ENCODE results near the gene ITPKB. TPM values are rescaled to one million over a fixed set of nuclear protein-coding genes. Genes with fewer than 3 reads are reported as not detected.

ITPKB gene
- total and polyA plus RNA-seq, 2 of the 13 experiments (the other 11 are each of a cell fraction or from before 2014, with no cell fraction given), result not detected

DNA sequence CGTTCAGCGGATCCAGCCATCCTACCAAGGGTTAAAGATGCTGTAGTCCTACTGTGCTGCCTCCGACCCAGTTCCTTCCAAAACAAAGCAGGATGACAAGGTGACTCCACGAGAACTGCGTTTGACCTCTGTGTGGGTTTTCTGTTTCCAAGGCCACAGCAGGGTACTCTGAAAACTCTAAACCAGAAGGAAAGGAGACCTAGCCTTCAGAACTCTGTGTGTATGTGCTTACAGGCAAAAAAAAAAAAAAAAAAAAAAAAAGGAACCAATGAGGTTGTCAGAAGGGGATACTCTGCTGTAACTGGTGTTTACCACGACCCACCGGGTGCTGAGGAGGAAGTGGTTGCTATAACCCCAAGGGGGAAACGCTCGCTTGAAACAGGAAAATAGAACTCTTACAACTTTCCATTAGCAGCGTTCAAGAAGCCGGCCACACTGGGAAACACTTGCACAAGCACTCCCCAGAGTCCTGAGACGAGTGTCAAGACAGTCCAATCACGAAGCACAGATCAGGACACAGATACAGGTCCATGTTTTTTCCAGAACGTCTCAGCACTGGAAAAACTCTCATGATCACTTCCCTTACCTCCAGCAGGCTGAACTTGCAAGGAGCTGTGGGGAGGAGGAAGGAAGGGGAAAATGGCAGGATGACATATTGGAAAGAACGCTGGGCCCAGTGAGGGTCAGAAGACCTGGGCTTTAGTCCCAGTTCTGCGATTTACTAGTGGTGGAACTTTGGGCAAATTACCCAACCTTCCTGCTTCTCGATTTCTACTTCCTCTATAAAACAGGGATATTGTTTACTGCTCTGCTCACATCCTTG is 64.0 kb downstream of the ITPKB start:
- H3K36me3 ChIP-seq (replicated peaks in 1 of 2; ENCODE audit: control insufficient read depth in 1 of 2, insufficient read depth in 2 of 2, low read length in 2 of 2), result no peaks in the 10 kb centered on the region
- POLR2A ChIA-PET, result no interaction called here

DNA sequence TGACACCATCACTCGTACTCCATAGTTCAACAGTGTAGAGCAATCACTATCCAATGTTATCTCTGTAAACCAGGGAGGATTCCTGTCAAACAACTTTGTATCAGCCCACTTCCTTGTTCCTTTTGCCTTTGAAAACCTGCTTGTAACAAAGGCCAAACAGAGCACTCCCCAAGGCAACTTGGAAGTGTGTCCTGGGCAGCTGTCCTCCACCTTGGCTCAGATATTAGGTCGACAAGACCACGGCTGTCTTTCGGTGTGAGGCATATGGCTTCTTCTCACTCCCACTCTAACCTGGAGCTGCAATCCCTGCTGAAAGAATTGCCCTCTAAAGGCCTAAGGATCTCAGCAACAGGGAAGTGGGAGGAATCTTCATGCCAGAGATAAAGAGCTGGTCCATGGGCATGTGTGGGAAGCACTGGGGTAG is 66.7 kb downstream of the ITPKB start:
- Histone ChIP-seq H3K4me3 (replicated peaks in 1 of 3; ENCODE audit: insufficient read depth in 1 of 3, low read depth in 2 of 3, low read length in 3 of 3) (no peak overlapping the region), H3K9ac (ENCODE audit: insufficient read depth, low read depth, low read length) (no peak overlapping the region), H3K4me2 (ENCODE audit: low read depth, low read length) (no peak overlapping the region), H4K20me1 (ENCODE audit: insufficient read depth, low read length) (no peaks in the 10 kb centered on the region), H3K36me3 (replicated peaks in 1 of 2; ENCODE audit: control insufficient read depth in 1 of 2, insufficient read depth in 2 of 2, low read length in 2 of 2) (no peaks in the 10 kb centered on the region), H3K27me3 (ENCODE audit: control insufficient read depth in 1 of 2, insufficient read depth in 2 of 2, low read length in 2 of 2) (peaks cover 1 to 35% of the 10 kb centered on the region in 2 experiments; a peak in 3 of 5 replicates), H3K27ac (ENCODE audit: extremely low read length, insufficient read depth, low read length) (no peak overlapping the region), H3K9me3 (ENCODE audit: low read length) (no peaks in the 10 kb centered on the region), H3K4me1 (ENCODE audit: insufficient read depth, low read length) (no peaks in the 10 kb centered on the region), H3K79me2 (ENCODE audit: insufficient read depth, low read length) (no peaks in the 10 kb centered on the region), H2AFZ (ENCODE audit: low read length) (no peak overlapping the region)
- intact Hi-C loops (cut with micrococcal nuclease; ENCODE audit: unreplicated experiment) (no loop called here), in situ Hi-C loops (cut with HindIII; ENCODE audit: extremely low pct_ligation_motif_present, low pct_unique_long_range_greater_than_20kb) (no loop called here)
- WGBS (ENCODE audit: low lambda C conversion rate), result 16% methylated on average over 4 of the region's 4 CpGs
- DNase-seq (ENCODE audit: low spot score) (no peak), ATAC-seq (no peak), FAIRE-seq (no peak)
- ChIA-PET POLR2A (no interaction called here), CTCF (ENCODE audit: low intra/inter-chr PET ratio, low total read pairs) (no interaction called here)
- BruUV-seq (replicated peaks), result no TSS peak
- no peak for TF ChIP-seq ZFP36L2 (CRISPR knock-in tag; IDR thresholded peaks at IDR 0.05)
- TF ChIP-seq, protein P1, sequence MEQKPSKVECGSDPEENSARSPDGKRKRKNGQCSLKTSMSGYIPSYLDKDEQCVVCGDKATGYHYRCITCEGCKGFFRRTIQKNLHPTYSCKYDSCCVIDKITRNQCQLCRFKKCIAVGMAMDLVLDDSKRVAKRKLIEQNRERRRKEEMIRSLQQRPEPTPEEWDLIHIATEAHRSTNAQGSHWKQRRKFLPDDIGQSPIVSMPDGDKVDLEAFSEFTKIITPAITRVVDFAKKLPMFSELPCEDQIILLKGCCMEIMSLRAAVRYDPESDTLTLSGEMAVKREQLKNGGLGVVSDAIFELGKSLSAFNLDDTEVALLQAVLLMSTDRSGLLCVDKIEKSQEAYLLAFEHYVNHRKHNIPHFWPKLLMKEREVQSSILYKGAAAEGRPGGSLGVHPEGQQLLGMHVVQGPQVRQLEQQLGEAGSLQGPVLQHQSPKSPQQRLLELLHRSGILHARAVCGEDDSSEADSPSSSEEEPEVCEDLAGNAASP (CRISPR knock-in tag; IDR thresholded peaks at IDR 0.05; ENCODE audit: borderline replicate concordance), result no peak
- TF ChIP-seq MAF1 (CRISPR knock-in tag; IDR thresholded peaks at IDR 0.05; ENCODE audit: borderline replicate concordance), result no peak
- TF ChIP-seq YEATS2 (CRISPR knock-in tag; IDR thresholded peaks at IDR 0.05; ENCODE audit: borderline replicate concordance), result no peak
- no peak for TF ChIP-seq PAF1 (CRISPR knock-in tag; IDR thresholded peaks at IDR 0.05)

More for the DNA sequence above, 64.0 kb downstream of the ITPKB start:
- Histone ChIP-seq H3K27ac (ENCODE audit: extremely low read length, insufficient read depth, low read length) (no peak overlapping the region), H3K27me3 (ENCODE audit: control insufficient read depth in 1 of 2, insufficient read depth in 2 of 2, low read length in 2 of 2) (peaks cover 4 to 51% of the 10 kb centered on the region in 2 experiments; a peak in 4 of 5 replicates), H3K4me2 (ENCODE audit: low read depth, low read length) (no peak overlapping the region), H3K4me1 (ENCODE audit: insufficient read depth, low read length) (peaks cover 5% of the 10 kb centered on the region; the same call in 1 of the 2 replicates), H2AFZ (ENCODE audit: low read length) (no peak overlapping the region), H4K20me1 (ENCODE audit: insufficient read depth, low read length) (no peaks in the 10 kb centered on the region), H3K79me2 (ENCODE audit: insufficient read depth, low read length) (no peaks in the 10 kb centered on the region), H3K9me3 (ENCODE audit: low read length) (no peaks in the 10 kb centered on the region), H3K9ac (ENCODE audit: insufficient read depth, low read depth, low read length) (no peak overlapping the region), H3K4me3 (replicated peaks in 1 of 3; ENCODE audit: insufficient read depth in 1 of 3, low read depth in 2 of 3, low read length in 3 of 3) (no peak overlapping the region)
- in situ Hi-C loops (cut with HindIII; ENCODE audit: extremely low pct_ligation_motif_present, low pct_unique_long_range_greater_than_20kb), result no loop called here
- BruUV-seq (replicated peaks), result no TSS peak
- DNase-seq (ENCODE audit: low spot score) (no peak), ATAC-seq (no peak), FAIRE-seq (no peak)
- TF ChIP-seq NFE2L2 (IDR thresholded peaks at IDR 0.05; ENCODE audit: low read length), result no peak
- TF ChIP-seq, protein P2, sequence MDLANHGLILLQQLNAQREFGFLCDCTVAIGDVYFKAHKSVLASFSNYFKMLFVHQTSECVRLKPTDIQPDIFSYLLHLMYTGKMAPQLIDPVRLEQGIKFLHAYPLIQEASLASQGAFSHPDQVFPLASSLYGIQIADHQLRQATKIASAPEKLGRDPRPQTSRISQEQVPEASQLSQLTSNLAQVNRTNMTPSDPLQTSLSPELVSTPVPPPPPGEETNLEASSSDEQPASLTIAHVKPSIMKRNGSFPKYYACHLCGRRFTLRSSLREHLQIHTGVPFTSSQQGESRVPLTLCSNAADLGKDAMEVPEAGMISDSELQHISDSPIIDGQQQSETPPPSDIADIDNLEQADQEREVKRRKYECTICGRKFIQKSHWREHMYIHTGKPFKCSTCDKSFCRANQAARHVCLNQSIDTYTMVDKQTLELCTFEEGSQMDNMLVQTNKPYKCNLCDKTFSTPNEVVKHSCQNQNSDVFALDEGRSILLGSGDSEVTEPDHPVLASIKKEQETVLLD (CRISPR knock-in tag; IDR thresholded peaks at IDR 0.05; ENCODE audit: low read depth), result no peak
- TF ChIP-seq POLR2AphosphoS5 (IDR thresholded peaks at IDR 0.05; ENCODE audit: low read depth, low read length), result no peak
- TF ChIP-seq ZKSCAN1 (IDR thresholded peaks at IDR 0.05; ENCODE audit: low read length), result peak; percentile 54; the same call in 1 of the 2 replicates
- no peak for TF ChIP-seq CBX2 (IDR thresholded peaks at IDR 0.05; ENCODE audit: low read depth, low read length)
- no peak for TF ChIP-seq CBX2 (CRISPR knock-in tag; IDR thresholded peaks at IDR 0.05; ENCODE audit: low read depth)
- CTCF ChIA-PET (ENCODE audit: low intra/inter-chr PET ratio, low total read pairs), result no interaction called here
- intact Hi-C loops (cut with micrococcal nuclease; ENCODE audit: unreplicated experiment), result no loop called here
- WGBS (ENCODE audit: low lambda C conversion rate), result 28% methylated on average over 17 of the region's 17 CpGs
